Measurements from ENCODE around the gene SAFB. TPM values are rescaled to one million over a fixed set of nuclear protein-coding genes. Genes with fewer than 3 reads are reported as not detected.

Gene SAFB
- total and polyA plus RNA-seq, 2 of the 13 experiments (the other 11 are each of a cell fraction or from before 2014, with no cell fraction given): 21.0 to 28.4 TPM

DNA sequence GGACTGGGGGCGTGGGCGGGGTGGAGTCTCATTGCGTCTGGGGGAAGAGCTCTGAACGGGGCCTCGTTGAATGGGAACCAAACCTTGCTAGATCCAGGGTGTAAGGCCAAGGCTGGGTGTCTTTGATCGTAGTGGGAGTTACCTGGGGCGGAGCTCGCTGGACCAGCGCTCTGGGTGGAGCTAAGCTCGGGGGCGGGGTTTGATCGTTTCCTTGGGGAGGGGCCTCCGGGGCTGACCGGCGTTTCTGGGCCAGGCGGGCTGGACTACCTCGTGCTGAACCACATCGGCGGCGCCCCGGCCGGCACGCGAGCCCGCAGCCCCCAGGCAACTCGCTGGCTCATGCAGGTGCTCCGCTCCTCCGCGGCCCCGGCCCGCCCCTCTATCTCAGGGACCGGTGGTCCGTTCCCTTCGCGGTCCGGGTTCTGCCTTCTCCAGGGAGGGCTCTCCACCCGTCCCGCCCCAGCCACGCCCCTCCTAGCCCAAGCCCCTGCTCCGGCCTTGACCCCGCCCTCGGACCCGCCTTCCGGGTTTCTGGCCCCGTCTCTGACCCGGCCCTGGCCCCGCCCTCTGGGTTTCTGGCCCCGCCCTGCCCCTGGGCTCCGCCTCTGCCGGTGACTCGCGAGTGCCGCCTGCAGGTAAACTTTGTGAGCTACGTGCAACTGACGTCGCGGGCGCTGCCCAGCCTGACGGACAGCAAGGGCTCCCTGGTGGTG, 63.9 kb downstream of the SAFB start (continued):
- no peak for TF ChIP-seq ZBTB4 (CRISPR knock-in tag; IDR thresholded peaks at IDR 0.05; ENCODE audit: borderline replicate concordance)
- TF ChIP-seq CCAR2 (optimal IDR thresholded peaks at IDR 0.05; ENCODE audit: low read depth, low read length): no peak
- no peak for TF ChIP-seq HHEX (CRISPR knock-in tag; IDR thresholded peaks at IDR 0.05)
- TF ChIP-seq PLSCR1 (CRISPR knock-in tag; IDR thresholded peaks at IDR 0.05; ENCODE audit: borderline replicate concordance): no peak
- no peak for TF ChIP-seq JARID2 (CRISPR knock-in tag; IDR thresholded peaks at IDR 0.05; ENCODE audit: insufficient replicate concordance)
- TF ChIP-seq FOXP4 (CRISPR knock-in tag; IDR thresholded peaks at IDR 0.05): no peak; the same call in 1 of the 2 replicates
- TF ChIP-seq NFYB (CRISPR knock-in tag; IDR thresholded peaks at IDR 0.05): no peak; the same call in 1 of the 2 replicates
- no peak for TF ChIP-seq NFIB (CRISPR knock-in tag; IDR thresholded peaks at IDR 0.05; ENCODE audit: borderline replicate concordance)
- TF ChIP-seq KLF16 (CRISPR knock-in tag; IDR thresholded peaks at IDR 0.05): no peak
- no peak for TF ChIP-seq TARDBP (CRISPR knock-in tag; IDR thresholded peaks at IDR 0.05)
- TF ChIP-seq, protein P1, sequence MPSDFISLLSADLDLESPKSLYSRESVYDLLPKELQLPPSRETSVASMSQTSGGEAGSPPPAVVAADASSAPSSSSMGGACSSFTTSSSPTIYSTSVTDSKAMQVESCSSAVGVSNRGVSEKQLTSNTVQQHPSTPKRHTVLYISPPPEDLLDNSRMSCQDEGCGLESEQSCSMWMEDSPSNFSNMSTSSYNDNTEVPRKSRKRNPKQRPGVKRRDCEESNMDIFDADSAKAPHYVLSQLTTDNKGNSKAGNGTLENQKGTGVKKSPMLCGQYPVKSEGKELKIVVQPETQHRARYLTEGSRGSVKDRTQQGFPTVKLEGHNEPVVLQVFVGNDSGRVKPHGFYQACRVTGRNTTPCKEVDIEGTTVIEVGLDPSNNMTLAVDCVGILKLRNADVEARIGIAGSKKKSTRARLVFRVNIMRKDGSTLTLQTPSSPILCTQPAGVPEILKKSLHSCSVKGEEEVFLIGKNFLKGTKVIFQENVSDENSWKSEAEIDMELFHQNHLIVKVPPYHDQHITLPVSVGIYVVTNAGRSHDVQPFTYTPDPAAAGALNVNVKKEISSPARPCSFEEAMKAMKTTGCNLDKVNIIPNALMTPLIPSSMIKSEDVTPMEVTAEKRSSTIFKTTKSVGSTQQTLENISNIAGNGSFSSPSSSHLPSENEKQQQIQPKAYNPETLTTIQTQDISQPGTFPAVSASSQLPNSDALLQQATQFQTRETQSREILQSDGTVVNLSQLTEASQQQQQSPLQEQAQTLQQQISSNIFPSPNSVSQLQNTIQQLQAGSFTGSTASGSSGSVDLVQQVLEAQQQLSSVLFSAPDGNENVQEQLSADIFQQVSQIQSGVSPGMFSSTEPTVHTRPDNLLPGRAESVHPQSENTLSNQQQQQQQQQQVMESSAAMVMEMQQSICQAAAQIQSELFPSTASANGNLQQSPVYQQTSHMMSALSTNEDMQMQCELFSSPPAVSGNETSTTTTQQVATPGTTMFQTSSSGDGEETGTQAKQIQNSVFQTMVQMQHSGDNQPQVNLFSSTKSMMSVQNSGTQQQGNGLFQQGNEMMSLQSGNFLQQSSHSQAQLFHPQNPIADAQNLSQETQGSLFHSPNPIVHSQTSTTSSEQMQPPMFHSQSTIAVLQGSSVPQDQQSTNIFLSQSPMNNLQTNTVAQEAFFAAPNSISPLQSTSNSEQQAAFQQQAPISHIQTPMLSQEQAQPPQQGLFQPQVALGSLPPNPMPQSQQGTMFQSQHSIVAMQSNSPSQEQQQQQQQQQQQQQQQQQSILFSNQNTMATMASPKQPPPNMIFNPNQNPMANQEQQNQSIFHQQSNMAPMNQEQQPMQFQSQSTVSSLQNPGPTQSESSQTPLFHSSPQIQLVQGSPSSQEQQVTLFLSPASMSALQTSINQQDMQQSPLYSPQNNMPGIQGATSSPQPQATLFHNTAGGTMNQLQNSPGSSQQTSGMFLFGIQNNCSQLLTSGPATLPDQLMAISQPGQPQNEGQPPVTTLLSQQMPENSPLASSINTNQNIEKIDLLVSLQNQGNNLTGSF (CRISPR knock-in tag; IDR thresholded peaks at IDR 0.05): no peak
- TF ChIP-seq FIP1L1 (IDR thresholded peaks at IDR 0.05; ENCODE audit: borderline replicate concordance, insufficient read depth, low read depth, low read length): no peak
- TF ChIP-seq NR2F6 (IDR thresholded peaks at IDR 0.05): no peak
- peak; percentile 67; the same call in 1 of the 2 replicates for TF ChIP-seq NR2F6 (CRISPR knock-in tag; IDR thresholded peaks at IDR 0.05)
- no peak for TF ChIP-seq ZNF598 (CRISPR knock-in tag; IDR thresholded peaks at IDR 0.05; ENCODE audit: borderline replicate concordance)
- TF ChIP-seq ZNF264 (CRISPR knock-in tag; IDR thresholded peaks at IDR 0.05): no peak
